ENCODE measurements around the gene RPL32.

GRCh38 chr3:12840591-12841148 lies 695 bp downstream of the RPL32 start:
- no peak for TF ChIP-seq POLR2AphosphoS5 (IDR thresholded peaks at IDR 0.05)
- no peak for TF ChIP-seq CTCF (IDR thresholded peaks at IDR 0.05)
- TF ChIP-seq POLR2A (IDR thresholded peaks at IDR 0.05) = no peak
